Brain microvascular endothelial cell (primary cell): ENCODE measurements around the gene TPI1.
"Not testable (repeated sequence)": the region's sequence is repeated elsewhere in the genome, so short reads cannot be mapped to it uniquely, and the experiment has no call there.

Experiments
- DNase-seq: peaks from one replicate; pipeline ENCODE4 v3.0.0-alpha.2; 2020
- H3K27ac ChIP-seq: fragments of 250-450 bp; sonication (Bioruptor Pico); 2 replicates; pipeline ENCODE4 v1.5.1; 2020; ENCODE audit warnings: mild to moderate bottlenecking, moderate library complexity
- H3K27me3 ChIP-seq: fragments of 250-450 bp; sonication (Bioruptor Pico); replicated peaks from 2 replicates; pipeline ENCODE4 v1.5.1; 2020; ENCODE audit warnings: mild to moderate bottlenecking
- H3K36me3 ChIP-seq: fragments of 250-450 bp; sonication (Bioruptor Pico); replicated peaks from 2 replicates; pipeline ENCODE4 v1.5.1; 2020; ENCODE audit warnings: mild to moderate bottlenecking
- H3K4me3 ChIP-seq: 2 replicates; pipeline ENCODE4 v1.5.1; 2011; ENCODE audit warnings: low read depth, mild to moderate bottlenecking, control low read depth, low read length, moderate library complexity
- in situ Hi-C: cut with HindIII; loops from 2 replicates; pipeline ENCODE4 v1.10.0; 2017; ENCODE audit warnings: low sequenced_read_pairs, low pct_ligation_motif_present
- TF ChIP-seq, protein P1 (sequence below): IDR thresholded peaks from 2 replicates; pipeline ENCODE4 v1.5.1; 2011; ENCODE audit warnings: low read depth, mild to moderate bottlenecking, moderate library complexity, low read length, control low read depth, inconsistent platforms; ENCODE audit errors: missing control alignments

The TPI1 gene

DNA sequence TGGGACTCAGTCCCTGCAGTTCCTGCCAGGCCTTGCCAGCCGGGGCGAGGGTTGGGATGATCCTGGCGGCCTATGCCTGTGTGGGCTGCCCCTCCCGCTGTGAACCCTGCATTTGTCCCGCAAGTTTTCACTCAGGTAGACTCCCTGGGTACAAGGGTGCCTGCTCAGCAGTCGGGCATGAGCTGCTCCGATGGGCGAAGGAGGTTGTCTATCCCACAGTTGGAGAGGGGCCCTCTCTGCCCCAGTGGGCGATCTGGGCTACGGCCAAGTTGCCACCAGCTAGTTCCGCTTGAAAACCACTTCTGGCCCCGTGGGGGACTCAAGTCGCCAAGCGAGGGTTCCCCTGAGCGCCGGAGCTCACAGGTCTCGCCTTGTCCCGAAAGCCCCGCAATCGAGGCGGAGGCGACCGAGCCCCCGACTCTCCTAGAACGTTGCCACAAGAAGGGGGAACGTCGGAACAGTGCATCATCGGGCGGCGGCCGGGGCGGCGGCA lies 365 bp upstream of the TPI1 start:
- TF ChIP-seq, protein P1, sequence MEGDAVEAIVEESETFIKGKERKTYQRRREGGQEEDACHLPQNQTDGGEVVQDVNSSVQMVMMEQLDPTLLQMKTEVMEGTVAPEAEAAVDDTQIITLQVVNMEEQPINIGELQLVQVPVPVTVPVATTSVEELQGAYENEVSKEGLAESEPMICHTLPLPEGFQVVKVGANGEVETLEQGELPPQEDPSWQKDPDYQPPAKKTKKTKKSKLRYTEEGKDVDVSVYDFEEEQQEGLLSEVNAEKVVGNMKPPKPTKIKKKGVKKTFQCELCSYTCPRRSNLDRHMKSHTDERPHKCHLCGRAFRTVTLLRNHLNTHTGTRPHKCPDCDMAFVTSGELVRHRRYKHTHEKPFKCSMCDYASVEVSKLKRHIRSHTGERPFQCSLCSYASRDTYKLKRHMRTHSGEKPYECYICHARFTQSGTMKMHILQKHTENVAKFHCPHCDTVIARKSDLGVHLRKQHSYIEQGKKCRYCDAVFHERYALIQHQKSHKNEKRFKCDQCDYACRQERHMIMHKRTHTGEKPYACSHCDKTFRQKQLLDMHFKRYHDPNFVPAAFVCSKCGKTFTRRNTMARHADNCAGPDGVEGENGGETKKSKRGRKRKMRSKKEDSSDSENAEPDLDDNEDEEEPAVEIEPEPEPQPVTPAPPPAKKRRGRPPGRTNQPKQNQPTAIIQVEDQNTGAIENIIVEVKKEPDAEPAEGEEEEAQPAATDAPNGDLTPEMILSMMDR: no peak
- Histone ChIP-seq H3K4me3 (peak overlapping the region; percentile 86), H3K27me3 (no peaks in the 10 kb centered on the region), H3K27ac (no peak overlapping the region), H3K36me3 (peaks cover 49% of the 10 kb centered on the region)
- in situ Hi-C loops: no loop called here
- DNase-seq: peak; percentile 3

GRCh38 chr12:6868211-6869048 lies 1.1 kb downstream of the TPI1 start:
- TF ChIP-seq, protein P1: peak; percentile 47
- peaks cover 37% of the 10 kb centered on the region for H3K36me3 ChIP-seq
- in situ Hi-C loops: no loop called here
- H3K4me3 ChIP-seq: peak overlapping the region; percentile 86
- DNase-seq: no peak
- peak overlapping the region; percentile 49 for H3K27ac ChIP-seq
- H3K27me3 ChIP-seq: no peaks in the 10 kb centered on the region

DNA sequence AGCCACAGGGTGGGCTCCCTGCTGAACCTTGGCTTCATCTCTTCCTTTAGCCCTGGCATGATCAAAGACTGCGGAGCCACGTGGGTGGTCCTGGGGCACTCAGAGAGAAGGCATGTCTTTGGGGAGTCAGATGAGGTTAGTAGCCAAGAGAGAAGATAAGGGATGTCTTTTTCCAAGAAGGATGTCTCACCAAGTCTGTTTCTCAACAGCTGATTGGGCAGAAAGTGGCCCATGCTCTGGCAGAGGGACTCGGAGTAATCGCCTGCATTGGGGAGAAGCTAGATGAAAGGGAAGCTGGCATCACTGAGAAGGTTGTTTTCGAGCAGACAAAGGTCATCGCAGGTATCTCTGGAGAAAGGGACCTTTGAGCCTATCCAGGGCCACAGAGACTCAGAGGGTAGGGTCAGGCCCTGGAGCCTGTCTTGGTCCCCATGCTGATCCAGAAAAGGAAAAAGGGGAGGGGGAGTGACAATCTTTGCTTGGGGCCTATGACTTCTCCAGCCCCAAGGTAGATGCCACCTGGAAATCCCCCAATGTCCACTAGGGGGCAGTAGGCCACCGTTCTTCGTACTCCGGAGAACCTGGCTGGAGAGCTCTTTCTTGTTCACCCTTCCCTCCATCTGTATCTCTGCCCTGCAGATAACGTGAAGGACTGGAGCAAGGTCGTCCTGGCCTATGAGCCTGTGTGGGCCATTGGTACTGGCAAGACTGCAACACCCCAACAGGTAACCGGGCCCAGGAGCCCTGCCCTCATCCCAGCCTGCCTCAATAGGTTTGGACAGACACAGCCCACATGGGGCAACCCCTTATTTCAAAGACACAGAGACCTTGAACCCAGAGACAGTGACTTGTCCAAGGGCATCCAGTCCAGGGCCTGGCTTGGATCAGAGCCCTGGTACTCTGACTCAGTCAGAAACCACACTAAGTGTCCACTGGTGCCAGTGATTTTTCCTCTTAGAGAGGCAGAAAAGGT lies 2.0 kb downstream of the TPI1 start:
- Histone ChIP-seq H3K4me3 (peak overlapping the region; percentile 86), H3K36me3 (peaks cover 30% of the 10 kb centered on the region), H3K27me3 (no peaks in the 10 kb centered on the region), H3K27ac (no peak overlapping the region)
- TF ChIP-seq, protein P1: peak; percentile 91
- peak; percentile 60 for DNase-seq
- in situ Hi-C loops: no loop called here

- H3K27ac ChIP-seq, in situ Hi-C loops, H3K27me3 ChIP-seq, H3K4me3 ChIP-seq, DNase-seq: not testable (repeated sequence)
- peaks cover 24% of the 10 kb centered on the region for H3K36me3 ChIP-seq
Measured at GRCh38 chr12:6870304-6870703, 3.0 kb downstream of the TPI1 start.

DNA sequence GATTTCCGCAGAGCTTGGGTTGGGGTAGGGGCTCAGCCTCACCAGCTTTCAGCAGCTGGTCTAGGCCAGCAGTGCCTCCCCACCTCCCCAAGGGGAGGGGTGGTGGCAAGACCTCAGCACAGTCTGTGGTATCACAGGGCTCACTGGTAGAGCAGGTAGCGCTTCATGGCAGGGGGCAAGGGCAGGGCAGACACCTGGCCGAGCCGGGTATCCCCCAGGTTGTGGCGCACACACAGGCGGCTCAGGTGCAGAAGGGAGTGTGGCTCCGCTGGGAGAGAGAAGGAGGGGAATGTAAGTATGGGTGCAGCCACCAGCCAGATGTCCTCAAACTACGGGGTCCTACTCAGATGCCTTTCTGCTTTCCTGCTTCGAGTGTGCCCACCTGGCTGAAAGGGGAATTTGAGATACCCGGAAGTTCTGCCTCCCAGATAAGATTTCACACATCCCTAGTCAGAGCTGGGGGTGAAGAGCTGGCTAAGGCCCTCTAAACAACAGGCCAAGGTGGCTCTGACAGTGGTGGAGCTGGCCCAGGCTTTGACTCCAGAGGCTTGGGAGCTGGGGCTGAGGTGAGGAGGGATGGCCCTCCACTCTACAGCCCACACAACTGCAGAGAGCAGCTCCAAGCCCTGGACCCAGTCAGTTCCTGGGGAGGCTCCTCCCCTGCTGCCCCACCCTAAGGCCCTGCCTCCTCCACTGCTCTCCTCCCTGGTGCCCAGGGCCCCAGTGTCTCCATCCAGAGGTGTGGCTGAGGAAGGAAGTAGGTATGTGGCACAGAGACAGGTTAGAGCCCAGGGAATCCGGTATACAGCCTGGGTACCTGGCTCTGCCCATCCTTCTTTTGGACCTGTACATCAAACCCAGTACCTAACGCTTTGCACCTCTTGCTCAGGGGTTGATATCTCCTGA lies 4.0 kb downstream of the TPI1 start:
- no peak for DNase-seq
- in situ Hi-C loops: no loop called here
- H3K36me3 ChIP-seq: peaks cover 21% of the 10 kb centered on the region
- no peak overlapping the region for H3K27ac ChIP-seq
- H3K4me3 ChIP-seq: peak overlapping the region; percentile 84
- H3K27me3 ChIP-seq: no peaks in the 10 kb centered on the region
- TF ChIP-seq, protein P1: no peak
